GM19238 (cell line): Measurements from ENCODE around the gene INSRR.

Experiments used
- DNase-seq: peaks from one replicate; pipeline ENCODE4 v3.0.0; 2011; ENCODE audit warnings: low spot score; ENCODE audit not compliant: insufficient read length

INSRR gene

GRCh38 chr1:156834322-156834721 lies 24.6 kb downstream of the INSRR start:
- DNase-seq: no peak

DNA sequence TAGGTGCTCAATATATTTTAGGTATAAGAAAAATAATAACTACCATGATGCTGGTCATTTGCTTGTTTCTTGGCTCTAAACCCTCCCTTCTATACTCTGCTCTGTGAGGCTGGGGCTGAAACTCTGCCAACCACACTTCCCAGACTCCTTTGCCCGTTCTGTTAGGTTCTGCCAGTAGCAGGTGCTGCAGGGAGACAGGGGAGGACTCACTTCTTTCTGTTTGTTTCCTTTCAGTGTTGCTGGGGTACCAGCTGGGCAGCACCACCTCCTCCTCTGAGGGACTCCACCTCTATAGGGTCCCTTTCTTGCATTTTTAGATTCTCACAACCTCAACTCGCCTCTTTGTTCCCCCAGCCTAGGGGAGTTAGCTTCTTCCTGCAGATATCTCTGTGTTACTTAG lies 25.3 kb downstream of the INSRR start:
- no peak for DNase-seq

- no peak for DNase-seq
These were observed 26.5 kb downstream of the INSRR start for GRCh38 chr1:156832434-156832833.

GRCh38 chr1:156828400-156829124 lies 30.4 kb downstream of the INSRR start:
- no peak for DNase-seq

- no peak for DNase-seq
These were observed 32.3 kb downstream of the INSRR start for GRCh38 chr1:156826630-156827029.

DNA sequence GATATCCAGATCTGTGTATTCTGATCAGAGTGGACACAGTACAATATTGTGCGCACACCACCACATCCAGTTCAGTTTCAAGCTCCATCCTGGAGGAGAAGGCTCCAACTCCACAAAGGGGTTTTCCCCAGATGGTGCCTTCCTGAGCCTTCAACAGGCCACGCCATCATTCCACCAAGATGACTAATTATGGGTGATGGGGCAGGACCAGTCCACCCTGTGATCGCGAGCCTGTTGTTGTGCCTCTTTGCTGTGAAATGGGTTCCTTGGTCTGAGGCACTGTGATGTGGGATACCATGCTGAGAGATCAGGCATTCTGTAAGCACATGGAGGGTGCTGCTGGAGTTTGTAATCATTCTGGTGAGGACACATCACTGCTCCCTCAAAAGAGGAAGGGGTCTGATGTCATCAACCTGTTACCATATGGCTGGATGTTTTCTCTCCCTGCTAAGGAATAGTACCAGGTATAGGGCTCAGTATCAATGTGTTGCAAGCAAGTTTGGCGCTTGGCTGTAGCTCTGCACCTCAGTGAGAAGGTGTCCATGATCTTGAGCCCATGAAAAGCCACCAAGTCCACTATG lies 35.6 kb downstream of the INSRR start:
- DNase-seq: no peak

GRCh38 chr1:156822680-156823079 lies 36.2 kb downstream of the INSRR start:
- no peak for DNase-seq

- DNase-seq: no peak
These were observed 37.1 kb downstream of the INSRR start for GRCh38 chr1:156821801-156822200.

GRCh38 chr1:156816561-156817328 lies 42.2 kb downstream of the INSRR start, which contains the start of gene SH2D2A:
TSS of gene SH2D2A (minus strand) at chr1:156816848. CDS start at chr1:156816708, 140 bp downstream.
- DNase-seq: peak; percentile 78

DNA sequence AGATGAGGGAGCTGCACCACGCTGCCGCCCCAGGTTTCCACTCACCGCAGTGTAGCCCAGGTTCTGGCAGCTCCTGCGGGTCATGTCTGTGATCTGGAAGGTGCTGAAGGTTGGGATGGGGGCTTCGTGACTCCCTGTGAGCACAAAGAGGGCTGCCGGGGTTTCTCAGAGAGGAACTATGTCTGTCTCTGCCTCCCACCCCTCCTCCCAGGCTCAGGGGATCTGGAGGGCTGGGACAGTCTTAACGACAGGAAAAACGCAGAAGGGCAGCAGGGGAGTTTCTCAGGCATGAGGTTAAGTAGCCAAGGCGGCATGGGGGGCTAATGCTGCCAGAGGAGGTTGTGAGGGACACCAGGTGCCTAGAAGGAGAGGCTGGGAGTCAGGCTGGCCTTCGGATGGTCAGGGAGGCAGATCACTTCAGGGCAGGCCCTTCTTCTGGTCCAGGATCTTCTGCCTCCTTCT lies 42.9 kb downstream of the INSRR start:
- no peak for DNase-seq

DNA sequence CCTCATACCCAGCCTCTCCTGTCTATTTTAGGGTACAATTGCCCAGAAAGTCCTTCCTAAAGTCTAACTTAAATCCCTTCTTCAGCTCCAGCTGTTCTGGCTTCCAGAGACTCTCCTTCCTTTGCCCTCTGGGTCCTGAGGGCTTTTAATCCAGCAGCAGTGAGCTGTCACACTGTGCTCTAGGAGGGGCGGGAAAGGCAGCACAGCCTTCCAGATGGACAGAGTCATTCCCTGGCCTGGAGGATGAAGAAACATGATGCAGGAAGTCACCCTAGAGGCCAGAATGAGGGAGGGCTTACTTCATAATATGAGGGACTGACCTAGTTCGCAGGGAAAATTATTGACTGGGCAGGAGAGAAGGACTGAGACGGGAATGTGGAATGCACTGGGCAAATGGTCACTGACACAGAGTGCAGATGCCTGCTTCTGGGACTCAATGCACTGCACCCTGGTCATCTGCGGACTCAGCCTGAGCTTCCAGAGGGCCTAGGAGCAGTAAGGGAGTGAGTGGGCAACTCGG lies 43.5 kb downstream of the INSRR start:
- no peak for DNase-seq

DNA sequence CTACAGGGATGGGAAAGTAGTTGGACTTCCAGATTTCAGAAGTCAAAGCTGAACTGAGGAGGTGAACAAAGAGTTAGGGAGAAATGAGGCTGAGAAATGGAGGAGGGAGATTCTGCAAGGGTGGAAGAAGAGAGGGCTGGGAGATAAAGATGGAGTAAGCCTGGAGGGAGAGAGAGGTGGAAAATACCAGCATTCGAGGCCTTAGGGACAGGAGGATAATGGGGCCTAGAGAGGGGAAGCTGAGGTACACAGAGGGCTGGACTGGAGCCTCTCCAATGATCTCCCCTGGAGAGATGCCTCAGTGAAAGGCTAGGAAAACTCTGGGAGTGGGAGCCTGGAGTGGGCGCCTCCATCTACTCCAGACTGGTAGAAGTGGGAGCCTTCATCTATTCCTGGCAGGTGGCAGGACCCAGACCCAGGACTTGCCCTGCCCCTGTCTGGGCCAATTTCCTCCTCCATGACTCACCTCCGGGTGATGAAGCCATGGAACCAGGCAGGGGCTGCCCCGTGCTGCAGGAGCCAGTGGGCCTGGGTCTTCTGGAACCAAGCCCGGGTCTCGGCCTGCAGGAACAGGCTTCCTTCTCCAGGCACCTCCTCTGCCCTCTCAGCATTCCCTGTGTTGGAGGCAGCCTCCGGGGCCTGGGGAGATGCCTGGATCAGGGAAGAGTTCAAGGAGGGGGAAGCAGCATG lies 44.2 kb downstream of the INSRR start:
- DNase-seq: no peak

DNA sequence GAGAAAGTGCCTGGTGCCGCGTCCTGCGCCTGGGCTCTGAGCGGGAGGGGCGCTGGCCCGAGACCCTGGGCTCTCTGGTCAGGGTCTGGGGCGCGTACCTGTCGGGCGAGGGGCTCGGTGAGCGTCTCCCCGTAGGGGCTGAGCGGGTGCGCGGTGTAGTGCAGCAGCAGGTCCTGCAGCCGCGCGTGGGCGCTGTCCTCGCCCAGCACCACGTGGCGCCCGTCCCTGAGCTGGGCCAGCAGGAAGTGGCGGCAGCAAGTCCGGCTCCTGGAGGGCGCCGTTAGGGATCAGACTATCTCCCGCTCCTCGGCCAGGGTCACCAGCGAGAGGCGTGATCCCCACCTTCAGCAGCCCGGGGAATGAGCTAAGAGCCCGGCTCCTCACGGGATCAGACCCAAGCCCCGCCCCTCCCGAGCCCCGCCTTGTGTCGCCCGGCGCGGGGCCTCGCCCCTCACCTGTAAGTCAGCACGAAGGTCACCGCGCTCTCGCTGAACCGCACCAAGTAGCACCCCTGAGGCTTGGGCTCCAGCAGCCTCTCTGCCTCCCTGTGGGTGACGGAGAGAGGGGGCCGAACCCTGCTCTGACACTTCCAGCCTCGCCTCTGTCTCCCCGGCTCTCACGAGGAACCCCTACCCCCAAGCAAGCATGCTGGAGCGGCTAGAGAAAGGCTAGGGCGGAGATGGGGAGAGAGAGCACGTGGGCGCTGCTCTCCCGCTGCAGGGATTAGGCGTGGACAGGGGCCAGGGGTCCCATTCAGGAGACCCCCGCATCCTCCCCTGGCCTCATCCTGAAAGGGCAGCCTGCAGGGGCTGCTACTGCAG lies 45.0 kb downstream of the INSRR start:
- DNase-seq: peak; percentile 63

- DNase-seq: no peak
These were observed 45.6 kb downstream of the INSRR start for GRCh38 chr1:156813298-156813697.

GRCh38 chr1:156812293-156812990 lies 46.5 kb downstream of the INSRR start:
- no peak for DNase-seq

DNA sequence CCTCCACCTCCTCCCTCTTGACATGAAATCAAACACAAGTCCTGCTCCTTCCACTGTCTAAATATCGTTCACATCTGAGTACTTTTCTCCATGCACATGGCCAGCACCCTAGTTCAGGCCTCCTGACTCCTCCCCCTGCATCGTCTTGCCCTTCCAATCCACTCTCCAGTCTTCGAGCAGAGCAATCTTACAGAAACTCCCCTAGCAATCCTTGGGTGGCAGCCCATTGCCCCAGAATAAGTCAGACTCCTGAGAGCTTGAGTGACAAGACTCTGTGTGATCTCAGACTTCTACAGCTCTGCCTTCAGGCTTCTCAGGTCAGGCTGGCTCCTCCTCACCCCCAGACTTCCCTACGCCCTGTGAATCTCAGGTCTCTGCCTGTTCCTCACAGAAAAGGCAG lies 47.7 kb downstream of the INSRR start:
- no peak for DNase-seq

DNA sequence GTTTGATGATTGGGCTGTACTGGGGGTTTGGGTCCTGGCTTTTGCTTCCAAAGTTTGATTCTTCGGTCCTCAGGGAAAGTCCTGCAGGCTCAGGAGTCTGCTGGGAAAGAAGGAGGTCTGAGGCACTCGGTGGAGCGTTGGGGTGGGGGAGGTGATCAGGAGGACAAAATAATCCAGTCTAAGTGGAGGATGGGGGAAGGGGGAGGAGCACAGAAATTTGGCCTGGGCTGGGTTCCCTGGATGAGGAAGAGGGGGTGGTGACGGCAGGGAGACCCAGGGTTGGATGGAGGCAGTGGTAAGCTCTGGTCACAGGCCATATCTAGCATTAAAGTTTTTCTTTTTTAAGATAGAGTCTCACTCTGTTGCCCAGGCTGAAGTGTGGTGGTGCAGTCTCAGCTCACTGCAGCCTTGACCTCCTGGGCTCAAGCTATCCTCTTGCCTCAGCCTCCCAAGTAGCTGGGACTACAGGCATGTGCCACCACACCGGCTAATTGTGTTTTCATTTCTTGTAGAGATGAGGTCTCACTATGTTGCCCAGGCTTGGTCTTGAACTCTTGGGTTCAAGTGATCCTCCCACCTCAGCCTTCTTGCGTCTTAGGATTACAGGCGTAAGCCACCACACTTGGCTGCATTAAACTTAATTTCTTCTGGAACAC lies 49.1 kb downstream of the INSRR start:
- DNase-seq: no peak

DNA sequence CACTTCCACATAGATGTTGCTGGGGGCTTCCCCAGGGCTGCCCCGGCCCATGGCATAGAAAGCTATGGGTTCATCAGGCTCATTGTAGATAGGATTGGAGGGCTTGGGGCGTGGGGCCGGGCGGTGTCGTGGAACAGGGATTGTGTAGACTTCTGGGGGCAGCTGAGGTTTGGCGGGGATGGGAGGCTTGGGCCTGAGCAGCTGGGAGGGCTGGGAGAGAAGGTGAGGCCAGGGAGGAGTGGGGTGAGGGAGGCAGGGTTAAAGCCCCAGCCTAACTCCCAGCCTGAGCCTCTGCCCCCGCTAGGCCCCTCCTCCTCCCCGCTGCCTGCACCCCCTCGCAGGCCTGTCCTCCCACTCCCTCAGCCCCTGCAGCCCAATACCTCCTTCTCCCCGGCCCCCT lies 49.6 kb downstream of the INSRR start:
- DNase-seq: no peak

DNA sequence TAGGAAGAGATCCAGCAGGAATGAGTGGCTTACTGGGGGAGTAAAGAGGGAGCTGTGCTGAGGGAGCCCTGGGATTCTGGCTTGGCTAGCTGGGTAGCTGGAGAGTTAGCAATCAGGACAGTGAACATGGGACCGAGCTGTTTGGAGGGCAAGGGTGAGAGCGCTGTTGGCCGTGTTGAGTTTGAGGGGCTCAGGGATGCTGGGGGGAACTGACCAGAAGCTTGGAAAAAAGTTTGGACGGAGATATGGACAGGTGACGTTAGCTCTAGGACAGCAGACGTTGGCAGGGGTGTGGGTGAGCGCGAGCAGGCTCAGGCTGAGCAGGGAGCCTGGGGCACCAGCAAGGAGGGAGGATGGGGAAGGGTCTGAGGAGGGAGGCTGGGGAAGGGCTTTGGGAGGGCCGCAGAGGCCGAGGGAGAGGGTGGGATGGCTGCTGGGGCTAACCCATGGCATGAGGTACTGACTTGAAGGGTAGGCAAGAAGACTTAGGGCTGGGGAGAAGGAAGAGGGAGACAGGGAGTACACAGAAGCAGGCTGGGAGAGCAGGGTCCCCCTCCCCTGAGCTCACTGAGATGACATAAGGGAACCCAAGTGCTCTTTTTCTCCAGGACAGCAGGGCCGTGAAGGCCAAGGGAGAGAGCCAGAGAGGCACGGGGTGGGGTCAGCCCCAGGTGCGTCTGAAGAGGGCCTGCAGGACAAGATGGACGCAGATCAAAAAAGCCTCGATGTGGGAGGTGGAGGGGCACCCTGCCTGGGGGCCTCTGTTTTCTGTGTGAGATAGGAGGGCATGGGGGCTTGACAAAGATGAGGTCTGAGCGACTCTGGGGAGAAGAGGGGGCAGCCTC lies 50.5 kb downstream of the INSRR start:
- DNase-seq: no peak
